HepG2 (cell line): ENCODE data around the gene PRDM10. TPM values are rescaled to one million over a fixed set of nuclear protein-coding genes. Genes with fewer than 3 reads are reported as not detected.

Experiments
- CC2D1A ChIP-seq: sonication (generic); formaldehyde crosslinking; IDR thresholded peaks from 2 replicates; pipeline ENCODE4 v1.8.1; 2023; ENCODE audit warnings: mild to moderate bottlenecking, missing genetic modification reagents
- FIP1L1 ChIP-seq: fragments of 200-400 bp; formaldehyde crosslinking; IDR thresholded peaks from 2 replicates; pipeline ENCODE4 v1.6.1; 2018; ENCODE audit warnings: low read depth, mild to moderate bottlenecking, low read length, moderate library complexity, borderline replicate concordance; ENCODE audit not compliant: insufficient read depth
- FOXO1 ChIP-seq: sonication (generic); formaldehyde crosslinking; IDR thresholded peaks from 2 replicates; pipeline ENCODE4 v1.4.0; 2020; ENCODE audit warnings: missing genetic modification reagents
- GATA4 ChIP-seq: sonication (generic); IDR thresholded peaks from 2 replicates; pipeline ENCODE4 v1.6.1; 2016; ENCODE audit warnings: antibody characterized with exemption, low read depth, borderline replicate concordance
- GZF1 ChIP-seq: sonication (generic); formaldehyde crosslinking; IDR thresholded peaks from 2 replicates; pipeline ENCODE4 v1.5.1; 2020; ENCODE audit warnings: mild to moderate bottlenecking, missing genetic modification reagents
- HNRNPLL ChIP-seq: fragments of 200-400 bp; formaldehyde crosslinking; IDR thresholded peaks from 2 replicates; pipeline ENCODE4 v1.6.1; 2017; ENCODE audit warnings: mild to moderate bottlenecking, low read depth, low read length; ENCODE audit not compliant: poor library complexity, severe bottlenecking
- MTF1 ChIP-seq: sonication (generic); formaldehyde crosslinking; IDR thresholded peaks from 2 replicates; pipeline ENCODE4 v1.5.0; 2020; ENCODE audit warnings: missing genetic modification reagents
- NONO ChIP-seq, 2 experiments: fragments of 450-650 bp in 1 of 2; sonication (generic) in 1 of 2; formaldehyde crosslinking in 1 of 2; IDR thresholded peaks in 1 of 2; conservative IDR thresholded peaks in 1 of 2; 2 replicates each; pipeline versions ENCODE4 v1.6.1 to v1.8.0; 2017 to 2022; ENCODE audit warnings: mild to moderate bottlenecking in 1 of 2, missing genetic modification reagents in 1 of 2, moderate library complexity in 1 of 2
- PCBP1 ChIP-seq: fragments of 200-400 bp; formaldehyde crosslinking; IDR thresholded peaks from 2 replicates; pipeline ENCODE4 v1.6.1; 2017; ENCODE audit warnings: mild to moderate bottlenecking, low read depth, low read length, borderline replicate concordance
- RCOR2 ChIP-seq: IDR thresholded peaks from 2 replicates; pipeline ENCODE4 v1.6.1; 2016; ENCODE audit warnings: missing biosample characterization, missing genetic modification reagents
- REL ChIP-seq: sonication (generic); formaldehyde crosslinking; conservative IDR thresholded peaks from 2 replicates; pipeline ENCODE4 v1.8.0; 2022; ENCODE audit warnings: mild to moderate bottlenecking, missing genetic modification reagents, moderate library complexity
- TBL1XR1 ChIP-seq: fragments of 150-350 bp; IDR thresholded peaks from 2 replicates; pipeline ENCODE4 v1.6.1; 2014; ENCODE audit warnings: borderline replicate concordance, low read length; ENCODE audit not compliant: partially characterized antibody
- THAP11 ChIP-seq: IDR thresholded peaks from 2 replicates; pipeline ENCODE4 v1.6.1; 2016; ENCODE audit warnings: missing biosample characterization, missing genetic modification reagents
- XRCC5 ChIP-seq: fragments of 200-400 bp; formaldehyde crosslinking; optimal IDR thresholded peaks from 2 replicates; pipeline ENCODE3; 2017; ENCODE audit warnings: mild to moderate bottlenecking, low read length
- ZFP36 ChIP-seq: fragments of 150-350 bp; IDR thresholded peaks from 2 replicates; pipeline ENCODE4 v1.6.1; 2018; ENCODE audit warnings: borderline replicate concordance, low read length, low read depth; ENCODE audit not compliant: partially characterized antibody
- ZFP36L2 ChIP-seq: sonication (generic); formaldehyde crosslinking; IDR thresholded peaks from 2 replicates; pipeline ENCODE4 v1.4.0; 2020; ENCODE audit warnings: missing genetic modification reagents
- ZIK1 ChIP-seq: sonication (generic); formaldehyde crosslinking; IDR thresholded peaks from 2 replicates; pipeline ENCODE4 v1.5.0; 2020; ENCODE audit warnings: mild to moderate bottlenecking, low read depth, missing genetic modification reagents, borderline replicate concordance
- ZNF558 ChIP-seq: sonication (generic); formaldehyde crosslinking; IDR thresholded peaks from 2 replicates; pipeline ENCODE4 v1.9.0; 2022; ENCODE audit warnings: mild to moderate bottlenecking, missing genetic modification reagents, borderline replicate concordance
- polyA plus RNA-seq, 8 experiments: library from polyadenylated mRNA; depleted of rRNA in 3 of 8; stranded (reverse) in 7 of 8; unstranded in 1 of 8; fragments of >200 nt; fragmentation: Illumina TruSeq in 4 of 8; extraction: Trizol in 4 of 8; gene quantifications; 2 replicates each; pipeline versions ENCODE4 v1.2.1 to v1.2.3, GENCODE V29; 2011 to 2016; ENCODE audit warnings: low read depth in 4 of 8, missing spikeins in 1 of 8, mixed read lengths in 1 of 8; ENCODE audit not compliant: insufficient read depth in 1 of 8
- total RNA-seq, 5 experiments: library from RNA; depleted of rRNA; stranded (reverse); fragments of >200 nt; fragmentation: Illumina TruSeq; extraction: Trizol; gene quantifications; 2 replicates each; pipeline ENCODE4 v1.2.3, GENCODE V29; 2016; ENCODE audit warnings: low read depth in 1 of 5
- TF ChIP-seq, protein P1 (sequence below): sonication (generic); formaldehyde crosslinking; IDR thresholded peaks from 2 replicates; pipeline ENCODE4 v1.4.0; 2020; ENCODE audit warnings: missing genetic modification reagents
- TF ChIP-seq, protein P2 (sequence below): sonication (generic); formaldehyde crosslinking; IDR thresholded peaks from 2 replicates; pipeline ENCODE4 v1.9.0; 2021; ENCODE audit warnings: missing genetic modification reagents, borderline replicate concordance
- TF ChIP-seq, protein P3 (sequence below): sonication (generic); formaldehyde crosslinking; IDR thresholded peaks from 2 replicates; pipeline ENCODE4 v1.8.1; 2023; ENCODE audit warnings: mild to moderate bottlenecking, missing genetic modification reagents, borderline replicate concordance
- TF ChIP-seq, protein P4 (sequence below): sonication (generic); formaldehyde crosslinking; IDR thresholded peaks from 2 replicates; pipeline ENCODE4 v1.4.0; 2020; ENCODE audit warnings: missing genetic modification reagents, borderline replicate concordance

PRDM10 gene
- total and polyA plus RNA-seq, 2 of the 13 experiments (the other 11 are each of a cell fraction or from before 2014, with no cell fraction given): 5.7 to 5.8 TPM

DNA sequence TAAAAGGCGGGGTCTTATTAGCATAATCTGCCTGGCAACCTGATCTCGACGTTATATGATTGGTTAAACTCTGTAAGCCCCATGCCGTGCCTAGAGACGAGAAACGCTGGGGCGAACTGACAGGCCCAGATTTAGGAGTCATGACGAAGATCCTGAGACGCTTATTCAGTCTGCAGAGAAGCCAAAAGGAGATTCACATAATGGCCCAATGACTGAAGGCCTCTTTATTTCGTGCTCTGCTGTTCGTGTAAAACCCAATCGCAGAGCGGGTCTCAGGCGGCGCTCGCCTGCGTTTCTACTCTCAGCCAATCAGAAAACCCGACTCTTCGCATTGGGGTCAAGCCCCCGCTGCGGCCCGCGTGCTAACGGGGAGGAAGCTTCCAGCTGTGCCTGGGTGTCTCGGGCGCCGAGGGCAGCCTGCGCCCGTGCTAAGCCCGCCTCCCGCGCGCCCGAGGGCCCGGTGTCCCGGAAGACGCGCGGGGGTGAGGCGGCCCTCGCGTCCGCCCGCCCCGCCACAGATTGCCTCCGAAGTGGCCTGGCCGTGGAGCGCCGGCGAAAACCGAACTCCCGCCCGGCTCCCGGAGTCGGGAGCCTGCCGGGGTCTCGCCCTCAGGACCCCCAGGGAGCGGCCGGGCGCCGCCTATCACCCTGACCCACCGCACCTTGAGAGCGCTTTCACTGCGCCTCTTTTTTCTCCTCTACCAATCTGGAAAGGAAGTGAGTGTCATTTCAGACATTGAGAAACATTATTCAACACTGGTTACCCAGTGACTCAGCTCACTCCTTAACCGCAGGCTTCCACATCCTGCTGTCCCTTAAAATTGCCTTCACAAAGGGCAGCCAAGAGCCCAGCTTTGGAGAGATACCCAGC lies 446 bp upstream of the PRDM10 start (continued):
- TF ChIP-seq GZF1 (CRISPR knock-in tag) (no peak), ZIK1 (CRISPR knock-in tag) (no peak; the same call in 1 of the 2 replicates), ZFP36 (no peak), CC2D1A (no peak), NONO (IDR thresholded peaks at IDR 0.05) (no peak), NONO (CRISPR knock-in tag; conservative IDR thresholded peaks at IDR 0.05) (peak; percentile 65), THAP11 (CRISPR knock-in tag) (peak; percentile 70), ZNF558 (CRISPR knock-in tag) (peak; percentile 82; the same call in 1 of the 2 replicates), RCOR2 (CRISPR knock-in tag) (no peak), MTF1 (peak; percentile 52), XRCC5 (no peak), GATA4 (no peak), HNRNPLL (peak; percentile 78), FIP1L1 (no peak), ZFP36L2 (CRISPR knock-in tag) (no peak), REL (CRISPR knock-in tag) (no peak; the same call in 1 of the 2 replicates), PCBP1 (no peak), FOXO1 (CRISPR knock-in tag) (0 out of 2 replicates have a peak, but pooled peaks have one; percentile 43), TBL1XR1 (no peak)
- TF ChIP-seq, protein P1, sequence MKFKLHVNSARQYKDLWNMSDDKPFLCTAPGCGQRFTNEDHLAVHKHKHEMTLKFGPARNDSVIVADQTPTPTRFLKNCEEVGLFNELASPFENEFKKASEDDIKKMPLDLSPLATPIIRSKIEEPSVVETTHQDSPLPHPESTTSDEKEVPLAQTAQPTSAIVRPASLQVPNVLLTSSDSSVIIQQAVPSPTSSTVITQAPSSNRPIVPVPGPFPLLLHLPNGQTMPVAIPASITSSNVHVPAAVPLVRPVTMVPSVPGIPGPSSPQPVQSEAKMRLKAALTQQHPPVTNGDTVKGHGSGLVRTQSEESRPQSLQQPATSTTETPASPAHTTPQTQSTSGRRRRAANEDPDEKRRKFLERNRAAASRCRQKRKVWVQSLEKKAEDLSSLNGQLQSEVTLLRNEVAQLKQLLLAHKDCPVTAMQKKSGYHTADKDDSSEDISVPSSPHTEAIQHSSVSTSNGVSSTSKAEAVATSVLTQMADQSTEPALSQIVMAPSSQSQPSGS (CRISPR knock-in tag): peak; percentile 45
- TF ChIP-seq, protein P2, sequence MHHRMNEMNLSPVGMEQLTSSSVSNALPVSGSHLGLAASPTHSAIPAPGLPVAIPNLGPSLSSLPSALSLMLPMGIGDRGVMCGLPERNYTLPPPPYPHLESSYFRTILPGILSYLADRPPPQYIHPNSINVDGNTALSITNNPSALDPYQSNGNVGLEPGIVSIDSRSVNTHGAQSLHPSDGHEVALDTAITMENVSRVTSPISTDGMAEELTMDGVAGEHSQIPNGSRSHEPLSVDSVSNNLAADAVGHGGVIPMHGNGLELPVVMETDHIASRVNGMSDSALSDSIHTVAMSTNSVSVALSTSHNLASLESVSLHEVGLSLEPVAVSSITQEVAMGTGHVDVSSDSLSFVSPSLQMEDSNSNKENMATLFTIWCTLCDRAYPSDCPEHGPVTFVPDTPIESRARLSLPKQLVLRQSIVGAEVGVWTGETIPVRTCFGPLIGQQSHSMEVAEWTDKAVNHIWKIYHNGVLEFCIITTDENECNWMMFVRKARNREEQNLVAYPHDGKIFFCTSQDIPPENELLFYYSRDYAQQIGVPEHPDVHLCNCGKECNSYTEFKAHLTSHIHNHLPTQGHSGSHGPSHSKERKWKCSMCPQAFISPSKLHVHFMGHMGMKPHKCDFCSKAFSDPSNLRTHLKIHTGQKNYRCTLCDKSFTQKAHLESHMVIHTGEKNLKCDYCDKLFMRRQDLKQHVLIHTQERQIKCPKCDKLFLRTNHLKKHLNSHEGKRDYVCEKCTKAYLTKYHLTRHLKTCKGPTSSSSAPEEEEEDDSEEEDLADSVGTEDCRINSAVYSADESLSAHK (CRISPR knock-in tag): no peak; the same call in 1 of the 2 replicates
- TF ChIP-seq, protein P3, sequence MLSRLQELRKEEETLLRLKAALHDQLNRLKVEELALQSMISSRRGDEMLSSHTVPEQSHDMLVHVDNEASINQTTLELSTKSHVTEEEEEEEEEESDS (CRISPR knock-in tag): 0 out of 2 replicates have a peak, but pooled peaks have one; percentile 79
- TF ChIP-seq, protein P4, sequence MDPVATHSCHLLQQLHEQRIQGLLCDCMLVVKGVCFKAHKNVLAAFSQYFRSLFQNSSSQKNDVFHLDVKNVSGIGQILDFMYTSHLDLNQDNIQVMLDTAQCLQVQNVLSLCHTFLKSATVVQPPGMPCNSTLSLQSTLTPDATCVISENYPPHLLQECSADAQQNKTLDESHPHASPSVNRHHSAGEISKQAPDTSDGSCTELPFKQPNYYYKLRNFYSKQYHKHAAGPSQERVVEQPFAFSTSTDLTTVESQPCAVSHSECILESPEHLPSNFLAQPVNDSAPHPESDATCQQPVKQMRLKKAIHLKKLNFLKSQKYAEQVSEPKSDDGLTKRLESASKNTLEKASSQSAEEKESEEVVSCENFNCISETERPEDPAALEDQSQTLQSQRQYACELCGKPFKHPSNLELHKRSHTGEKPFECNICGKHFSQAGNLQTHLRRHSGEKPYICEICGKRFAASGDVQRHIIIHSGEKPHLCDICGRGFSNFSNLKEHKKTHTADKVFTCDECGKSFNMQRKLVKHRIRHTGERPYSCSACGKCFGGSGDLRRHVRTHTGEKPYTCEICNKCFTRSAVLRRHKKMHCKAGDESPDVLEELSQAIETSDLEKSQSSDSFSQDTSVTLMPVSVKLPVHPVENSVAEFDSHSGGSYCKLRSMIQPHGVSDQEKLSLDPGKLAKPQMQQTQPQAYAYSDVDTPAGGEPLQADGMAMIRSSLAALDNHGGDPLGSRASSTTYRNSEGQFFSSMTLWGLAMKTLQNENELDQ (CRISPR knock-in tag): 0 out of 2 replicates have a peak, but pooled peaks have one; percentile 35
